GM03348 (cell line): ENCODE results near the gene NT5C2.
A peak's percentile ranks its signal among the peaks of the same experiment; 100 is the strongest.
"Not testable (repeated sequence)": the region's sequence is repeated elsewhere in the genome, so short reads cannot be mapped to it uniquely, and the experiment has no call there.

Experiments
- DNase-seq: peaks from one replicate; pipeline ENCODE4 v3.0.0; 2012; ENCODE audit warnings: low spot score

The NT5C2 gene

GRCh38 chr10:103193107-103193819 is at the start of gene NT5C2:
TSS of gene NT5C2 (minus strand) at chr10:103193272. CDS start at chr10:103174958, 18,314 bp downstream.
- peak; percentile 94 for DNase-seq

GRCh38 chr10:103241262-103242011 is 48.4 kb upstream of the NT5C2 start:
- DNase-seq: peak; percentile 45

- peak; percentile 61 for DNase-seq
These were observed 45.6 kb upstream of the NT5C2 start for GRCh38 chr10:103238506-103239252.

GRCh38 chr10:103235775-103236174 is 42.7 kb upstream of the NT5C2 start:
- DNase-seq: no peak

GRCh38 chr10:103232772-103233488 is 39.9 kb upstream of the NT5C2 start:
- no peak for DNase-seq

GRCh38 chr10:103232131-103232673 is 39.1 kb upstream of the NT5C2 start:
- no peak for DNase-seq

GRCh38 chr10:103231047-103231551 is 38.0 kb upstream of the NT5C2 start:
- DNase-seq: peak; percentile 81

- DNase-seq: no peak
These were observed 34.3 kb upstream of the NT5C2 start for GRCh38 chr10:103227416-103227815.

GRCh38 chr10:103225939-103226338 is 32.9 kb upstream of the NT5C2 start:
- no peak for DNase-seq

GRCh38 chr10:103224721-103225120 is 31.6 kb upstream of the NT5C2 start:
- not testable (repeated sequence) for DNase-seq

GRCh38 chr10:103224133-103224532 is 31.1 kb upstream of the NT5C2 start:
- no peak for DNase-seq

- DNase-seq: peak; percentile 43
These were observed 23.3 kb upstream of the NT5C2 start for GRCh38 chr10:103216362-103216761.

- DNase-seq: no peak
These were observed 22.5 kb upstream of the NT5C2 start for GRCh38 chr10:103215601-103216000.

GRCh38 chr10:103210262-103210661 is 17.2 kb upstream of the NT5C2 start:
- not testable (repeated sequence) for DNase-seq

- not testable (repeated sequence) for DNase-seq
These were observed 14.6 kb upstream of the NT5C2 start for GRCh38 chr10:103207643-103208042.

GRCh38 chr10:103207141-103207540 is 14.1 kb upstream of the NT5C2 start:
- DNase-seq: no peak

- not testable (repeated sequence) for DNase-seq
These were observed 13.6 kb upstream of the NT5C2 start for GRCh38 chr10:103206715-103207114.

GRCh38 chr10:103205401-103205800 is 12.3 kb upstream of the NT5C2 start:
- DNase-seq: not testable (repeated sequence)

- DNase-seq: no peak
These were observed 11.5 kb upstream of the NT5C2 start for GRCh38 chr10:103204353-103205255.

- no peak for DNase-seq
These were observed 10.4 kb upstream of the NT5C2 start for GRCh38 chr10:103203466-103203865.
